Activated B cell treated with CpG ODN at 0.5 μM for 24 hours (primary cell): ENCODE data around the gene DACH2. TPM values are rescaled to one million over a fixed set of nuclear protein-coding genes. Genes with fewer than 3 reads are reported as not detected.
"Not testable (repeated sequence)": the region's sequence is repeated elsewhere in the genome, so short reads cannot be mapped to it uniquely, and the experiment has no call there.

Source experiments
- ATAC-seq: fragments of 200-7000 bp; cut with Tn5 transposase; one replicate; pipeline ENCODE4 v1.10.0; 2021; ENCODE audit warnings: low read depth, mild to moderate bottlenecking, moderate library complexity
- CTCF ChIA-PET: fragments of 350-600 bp; sonication (Branson Sonifier 250); formaldehyde crosslinking; loops from one replicate; lab custom pipeline; 2021; ENCODE audit warnings: antibody characterized with exemption; lab: Charles Lee
- POLR2A ChIA-PET: fragments of 350-600 bp; sonication (Branson Sonifier 250); formaldehyde crosslinking; loops from one replicate; lab custom pipeline; 2021; ENCODE audit warnings: antibody characterized with exemption; lab: Charles Lee
- DNase-seq: peaks from one replicate; pipeline ENCODE4 v3.0.0; 2022
- H3K27ac Mint-ChIP-seq: one replicate; pipeline ENCODE4 v1.8.0; 2020; ENCODE audit warnings: mixed read lengths
- H3K27me3 Mint-ChIP-seq: one replicate; pipeline ENCODE4 v1.8.0; 2021; ENCODE audit warnings: mixed read lengths
- H3K36me3 Mint-ChIP-seq: one replicate; pipeline ENCODE4 v1.8.0; 2021; ENCODE audit warnings: low read depth, mixed read lengths
- H3K4me1 Mint-ChIP-seq: one replicate; pipeline ENCODE4 v1.8.0; 2021; ENCODE audit warnings: mixed read lengths
- H3K4me3 Mint-ChIP-seq: one replicate; pipeline ENCODE4 v1.8.0; 2020; ENCODE audit warnings: mild to moderate bottlenecking, mixed read lengths
- H3K9me3 Mint-ChIP-seq: one replicate; pipeline ENCODE4 v1.8.0; 2020; ENCODE audit warnings: mixed read lengths
- CTCF ChIP-seq: fragments of 200-600 bp; IDR thresholded peaks from one replicate; pipeline ENCODE4 v1.8.0; 2022; ENCODE audit warnings: antibody characterized with exemption, mild to moderate bottlenecking
- intact Hi-C: fragments of 100-400 bp; cut with micrococcal nuclease; formaldehyde crosslinking; loops from one replicate; pipeline ENCODE4 v1.15.1; 2024
- total RNA-seq: library from RNA; stranded (reverse); gene quantifications from 2 replicates; pipeline ENCODE4 v1.2.3, GENCODE V29; 2022

The DACH2 gene
- total RNA-seq, 1 donor from 2014 or later: not detected

- peak overlapping the region; percentile 84 for H3K4me3 Mint-ChIP-seq
- no peak for TF ChIP-seq CTCF
- POLR2A ChIA-PET: no interaction called here
- H3K36me3 Mint-ChIP-seq: no peaks in the 10 kb centered on the region
- CTCF ChIA-PET: no interaction called here
- H3K4me1 Mint-ChIP-seq: peaks cover 19% of the 10 kb centered on the region
- peaks cover 21% of the 10 kb centered on the region for H3K27me3 Mint-ChIP-seq
- H3K27ac Mint-ChIP-seq: no peak overlapping the region
- DNase-seq: no peak
- no peaks in the 10 kb centered on the region for H3K9me3 Mint-ChIP-seq
- ATAC-seq: no peak
- intact Hi-C loops: loop anchor here (5.0 kb wide), 1 partner anchor 1647 kb away; the partner anchor contains the start of gene HDX
Measured at GRCh38 chrX:86149119-86149518, 868 bp downstream of the DACH2 start.

GRCh38 chrX:86154553-86154952 is 6.3 kb downstream of the DACH2 start:
- intact Hi-C loops: no loop called here
- POLR2A ChIA-PET: no interaction called here
- peaks cover under 1% of the 10 kb centered on the region for H3K4me1 Mint-ChIP-seq
- H3K27ac Mint-ChIP-seq: no peak overlapping the region
- peaks cover 7% of the 10 kb centered on the region for H3K27me3 Mint-ChIP-seq
- DNase-seq (no peak), ATAC-seq (no peak)
- CTCF ChIA-PET: no interaction called here
- H3K36me3 Mint-ChIP-seq: no peaks in the 10 kb centered on the region
- H3K4me3 Mint-ChIP-seq: no peak overlapping the region
- no peak for TF ChIP-seq CTCF
- no peaks in the 10 kb centered on the region for H3K9me3 Mint-ChIP-seq

- H3K4me1 Mint-ChIP-seq: no peaks in the 10 kb centered on the region
- POLR2A ChIA-PET: no interaction called here
- H3K27ac Mint-ChIP-seq: no peak overlapping the region
- intact Hi-C loops: no loop called here
- CTCF ChIA-PET: no interaction called here
- ATAC-seq (no peak), DNase-seq (no peak)
- H3K4me3 Mint-ChIP-seq: no peak overlapping the region
- no peaks in the 10 kb centered on the region for H3K36me3 Mint-ChIP-seq
- H3K27me3 Mint-ChIP-seq: peaks cover 3% of the 10 kb centered on the region
- TF ChIP-seq CTCF: no peak
- H3K9me3 Mint-ChIP-seq: no peaks in the 10 kb centered on the region
Measured at GRCh38 chrX:86171366-86171765, 23.1 kb downstream of the DACH2 start.

GRCh38 chrX:86178906-86179305 is 30.7 kb downstream of the DACH2 start:
- no peak for TF ChIP-seq CTCF
- H3K36me3 Mint-ChIP-seq: no peaks in the 10 kb centered on the region
- no peak overlapping the region for H3K27ac Mint-ChIP-seq
- no peaks in the 10 kb centered on the region for H3K27me3 Mint-ChIP-seq
- intact Hi-C loops: no loop called here
- no peaks in the 10 kb centered on the region for H3K9me3 Mint-ChIP-seq
- H3K4me1 Mint-ChIP-seq: no peaks in the 10 kb centered on the region
- no peak overlapping the region for H3K4me3 Mint-ChIP-seq
- POLR2A ChIA-PET: no interaction called here
- no peak for DNase-seq
- no peak for ATAC-seq
- CTCF ChIA-PET: no interaction called here

GRCh38 chrX:86181325-86181724 is 33.1 kb downstream of the DACH2 start:
- H3K27me3 Mint-ChIP-seq: not testable (repeated sequence)

GRCh38 chrX:86192827-86193226 is 44.6 kb downstream of the DACH2 start:
- ChIA-PET CTCF (no interaction called here), POLR2A (no interaction called here)
- ATAC-seq: no peak
- H3K9me3 Mint-ChIP-seq: no peaks in the 10 kb centered on the region
- no peak for TF ChIP-seq CTCF
- H3K27ac Mint-ChIP-seq: no peak overlapping the region
- no peaks in the 10 kb centered on the region for H3K36me3 Mint-ChIP-seq
- H3K27me3 Mint-ChIP-seq: no peaks in the 10 kb centered on the region
- DNase-seq: no peak
- no peaks in the 10 kb centered on the region for H3K4me1 Mint-ChIP-seq
- intact Hi-C loops: no loop called here
- no peak overlapping the region for H3K4me3 Mint-ChIP-seq

More at GRCh38 chrX:86181325-86181724, 33.1 kb downstream of the DACH2 start:
- H3K36me3 Mint-ChIP-seq, CTCF ChIA-PET, H3K27ac Mint-ChIP-seq, DNase-seq, intact Hi-C loops, H3K4me1 Mint-ChIP-seq, POLR2A ChIA-PET, ATAC-seq, H3K4me3 Mint-ChIP-seq, H3K9me3 Mint-ChIP-seq: not testable (repeated sequence)
